SK-N-SH (cell line): ENCODE measurements around the gene PRPF6. TPM values are rescaled to one million over a fixed set of nuclear protein-coding genes. Genes with fewer than 3 reads are reported as not detected.

Source experiments
- CTCF ChIA-PET: fragments of 300-600, 350-600 bp; formaldehyde crosslinking; extraction: SDS; loops from one replicate; lab custom pipeline; 2021; lab: Yijun Ruan, JAX
- POLR2A ChIA-PET: fragments of 350-600 bp; sonication (Branson Sonifier 250); formaldehyde crosslinking; extraction: SDS; loops from one replicate; lab custom pipeline; 2020; ENCODE audit warnings: antibody characterized with exemption, inconsistent platforms; lab: Yijun Ruan, JAX
- DNase-seq: peaks from one replicate; pipeline ENCODE4 v3.0.0; 2012
- H2AFZ ChIP-seq: fragments of 200-600 bp; sonication (generic); 2 replicates; pipeline ENCODE4 v1.8.1; 2016; ENCODE audit warnings: antibody characterized with exemption, mild to moderate bottlenecking, low read depth
- H3F3A ChIP-seq: fragments of 200-600 bp; sonication (generic); replicated peaks from 2 replicates; pipeline ENCODE3; 2016; ENCODE audit warnings: antibody characterized with exemption, mild to moderate bottlenecking; ENCODE audit not compliant: insufficient read depth
- H3K27ac ChIP-seq, 2 experiments: fragments of 200-500 bp in 1 of 2; fragments of 200-600 bp in 1 of 2; sonication (Bioruptor generic) in 1 of 2; sonication (generic), shearing (Covaris generic) in 1 of 2; 2 replicates each; pipeline versions ENCODE4 v1.5.1 to v1.6.1; 2014 to 2016; ENCODE audit warnings: low read depth in 2 of 2, inconsistent platforms in 1 of 2, low read length in 1 of 2, mild to moderate bottlenecking in 1 of 2, mixed read lengths in 1 of 2
- H3K27me3 ChIP-seq: fragments of 200-600 bp; sonication (generic), shearing (Covaris generic); 2 replicates; pipeline ENCODE4 v1.6.1; 2016; ENCODE audit warnings: mixed run types; ENCODE audit not compliant: insufficient read depth
- H3K36me3 ChIP-seq, 2 experiments: fragments of 200-500 bp in 1 of 2; fragments of 200-600 bp in 1 of 2; sonication (Bioruptor generic) in 1 of 2; sonication (generic) in 1 of 2; replicated peaks in 1 of 2; 2 replicates each; pipeline versions ENCODE3 to v1.5.1; 2014 to 2016; ENCODE audit warnings: low read length in 1 of 2, mild to moderate bottlenecking in 1 of 2; ENCODE audit not compliant: insufficient read depth in 2 of 2, control insufficient read depth in 1 of 2
- H3K4me1 ChIP-seq, 2 experiments: fragments of 200-500 bp in 1 of 2; fragments of 200-600 bp in 1 of 2; sonication (Bioruptor generic) in 1 of 2; sonication (generic), shearing (Covaris generic) in 1 of 2; 2 replicates each; pipeline versions ENCODE4 v1.5.1 to v1.6.1; 2014 to 2016; ENCODE audit warnings: low read depth in 1 of 2, low read length in 1 of 2, mixed run types in 1 of 2; ENCODE audit not compliant: insufficient read depth in 2 of 2, control insufficient read depth in 1 of 2
- H3K4me2 ChIP-seq: fragments of 200-600 bp; sonication (generic), shearing (Covaris generic); 2 replicates; pipeline ENCODE4 v1.6.1; 2017; ENCODE audit warnings: mixed run types
- H3K4me3 ChIP-seq, 2 experiments: fragments of 200-500 bp in 1 of 2; fragments of 200-600 bp in 1 of 2; sonication (Bioruptor generic) in 1 of 2; sonication (generic), shearing (Covaris generic) in 1 of 2; 2 replicates each; pipeline versions ENCODE4 v1.5.1 to v1.8.1; 2014 to 2016; ENCODE audit warnings: low read depth in 2 of 2, inconsistent platforms in 1 of 2, low read length in 1 of 2, mild to moderate bottlenecking in 1 of 2, mixed read lengths in 1 of 2, moderate library complexity in 1 of 2
- H3K79me2 ChIP-seq: fragments of 200-600 bp; sonication (generic); 2 replicates; pipeline ENCODE4 v1.8.1; 2017; ENCODE audit warnings: mild to moderate bottlenecking; ENCODE audit not compliant: insufficient read depth
- H3K9ac ChIP-seq: fragments of 200-600 bp; sonication (generic); 2 replicates; pipeline ENCODE4 v1.6.1; 2017; ENCODE audit warnings: mixed run types
- H3K9me2 ChIP-seq: fragments of 200-600 bp; sonication (generic); 2 replicates; pipeline ENCODE4 v1.6.1; 2017; ENCODE audit warnings: mixed run types
- H3K9me3 ChIP-seq: fragments of 200-600 bp; sonication (generic); 2 replicates; pipeline ENCODE4 v1.6.1; 2017; ENCODE audit warnings: mixed run types, mild to moderate bottlenecking, moderate library complexity
- H4K20me1 ChIP-seq: fragments of 200-600 bp; sonication (generic); 2 replicates; pipeline ENCODE4 v1.6.1; 2017; ENCODE audit warnings: mild to moderate bottlenecking, mixed run types; ENCODE audit not compliant: insufficient read depth
- CTCF ChIP-seq: fragments of 200-600 bp; sonication (generic); IDR thresholded peaks from 2 replicates; pipeline ENCODE4 v1.6.1; 2017; ENCODE audit warnings: antibody characterized with exemption, mild to moderate bottlenecking, moderate library complexity
- ELF1 ChIP-seq: IDR thresholded peaks from 2 replicates; pipeline ENCODE4 v1.4.0; 2012
- FOSL2 ChIP-seq: IDR thresholded peaks from 2 replicates; pipeline ENCODE4 v1.4.0; 2012; ENCODE audit warnings: low read depth, mild to moderate bottlenecking, moderate library complexity, borderline replicate concordance
- FOXJ3 ChIP-seq: sonication (generic); formaldehyde crosslinking; IDR thresholded peaks from 2 replicates; pipeline ENCODE4 v1.5.1; 2020; ENCODE audit warnings: mild to moderate bottlenecking, missing genetic modification reagents
- IRF3 ChIP-seq: fragments of 150-350 bp; IDR thresholded peaks from 2 replicates; pipeline ENCODE4 v1.6.1; 2016; ENCODE audit warnings: mild to moderate bottlenecking, low read depth, low read length
- MAX ChIP-seq: IDR thresholded peaks from 2 replicates; pipeline ENCODE4 v1.4.0; 2012; ENCODE audit warnings: low read depth
- MEF2A ChIP-seq: IDR thresholded peaks from 2 replicates; pipeline ENCODE4 v1.4.0; 2012; ENCODE audit warnings: low read depth, borderline replicate concordance
- POLR2AphosphoS5 ChIP-seq: IDR thresholded peaks from 2 replicates; pipeline ENCODE4 v1.6.1; 2012; ENCODE audit warnings: low read depth, low read length
- RFX5 ChIP-seq: IDR thresholded peaks from 2 replicates; pipeline ENCODE4 v1.6.1; 2012; ENCODE audit warnings: mild to moderate bottlenecking, improper control_type of control experiment, low read length
- SMC3 ChIP-seq: IDR thresholded peaks from 2 replicates; pipeline ENCODE4 v1.6.1; 2012; ENCODE audit warnings: low read depth, low read length, improper control_type of control experiment
- ZBTB33 ChIP-seq: IDR thresholded peaks from 2 replicates; pipeline ENCODE4 v1.4.0; 2012; ENCODE audit warnings: low read depth, borderline replicate concordance
- WGBS: methylation state at CpG from one replicate; pipeline ENCODE4 v1.1.6; 2017; ENCODE audit warnings: low lambda C conversion rate; 5-methylcytosine and 5-hydroxymethylcytosine counted together
- polyA plus RNA-seq, 3 experiments: library from polyadenylated mRNA; depleted of rRNA; stranded (reverse); fragments of >200 nt; gene quantifications; 2 replicates each; pipeline ENCODE4 v1.2.3, GENCODE V29; 2012

Gene PRPF6
- polyA plus RNA-seq, 1 of the 3 experiments (the other 2 are of a cell fraction): 59.1 TPM

- TF ChIP-seq FOSL2 (no peak), CTCF (no peak), MEF2A (no peak), IRF3 (no peak)
Measured at GRCh38 chr20:63952210-63952535, 28.8 kb upstream of the PRPF6 start (continued).

GRCh38 chr20:63952769-63953168 lies 28.2 kb upstream of the PRPF6 start:
- H3K9me3 ChIP-seq: no peaks in the 10 kb centered on the region
- H3K9ac ChIP-seq: no peak overlapping the region
- peaks cover 80% of the 10 kb centered on the region for H3K79me2 ChIP-seq
- no peak overlapping the region for H3K27ac ChIP-seq
- peaks cover 27% of the 10 kb centered on the region for H3F3A ChIP-seq
- no peak overlapping the region for H2AFZ ChIP-seq
- H3K4me2 ChIP-seq: no peak overlapping the region
- WGBS: 97% methylated on average over 13 of the region's 14 CpGs
- DNase-seq: no peak
- H3K9me2 ChIP-seq: no peaks in the 10 kb centered on the region
- no peak overlapping the region for H3K4me3 ChIP-seq
- peaks cover 70% of the 10 kb centered on the region for H4K20me1 ChIP-seq
- no peaks in the 10 kb centered on the region for H3K36me3 ChIP-seq
- ChIA-PET POLR2A (no interaction called here), CTCF (interaction anchor here (0.7 to 2.9 kb wide), 5 partner anchors 168 to 456 kb away, joined by 3 to 13 read pairs (median 7); partner anchors contain the start of gene PTK6)
- no peaks in the 10 kb centered on the region for H3K27me3 ChIP-seq
- H3K4me1 ChIP-seq: peaks cover 19 to 62% of the 10 kb centered on the region in 2 experiments; a peak in 3 of 4 replicates
- TF ChIP-seq MAX (no peak), RFX5 (no peak), ELF1 (no peak), POLR2AphosphoS5 (no peak), ZBTB33 (no peak), FOXJ3 (CRISPR knock-in tag) (no peak), SMC3 (no peak)
